LoVo (cell line): ENCODE results near the gene CHRNB4.
"Not testable (repeated sequence)": the region's sequence is repeated elsewhere in the genome, so short reads cannot be mapped to it uniquely, and the experiment has no call there.

Source experiments
- DNase-seq: peaks from one replicate; pipeline ENCODE4 v3.0.0-alpha.2; 2016; ENCODE audit warnings: low spot score

The CHRNB4 gene

GRCh38 chr15:78616506-78616905 is 24.5 kb downstream of the CHRNB4 start:
- no peak for DNase-seq

GRCh38 chr15:78615151-78615589 is 25.8 kb downstream of the CHRNB4 start:
- no peak for DNase-seq

GRCh38 chr15:78614021-78614420 is 27.0 kb downstream of the CHRNB4 start:
- no peak for DNase-seq

- not testable (repeated sequence) for DNase-seq
These were observed 31.5 kb downstream of the CHRNB4 start for GRCh38 chr15:78609551-78609950.

- no peak for DNase-seq
These were observed 35.3 kb downstream of the CHRNB4 start for GRCh38 chr15:78605680-78606079.

- DNase-seq: no peak
These were observed 35.8 kb downstream of the CHRNB4 start for GRCh38 chr15:78605201-78605600.

- DNase-seq: no peak
These were observed 36.6 kb downstream of the CHRNB4 start for GRCh38 chr15:78604420-78604819.

- DNase-seq: no peak
These were observed 37.5 kb downstream of the CHRNB4 start for GRCh38 chr15:78603467-78603866.

GRCh38 chr15:78599189-78599588 is 41.8 kb downstream of the CHRNB4 start:
- DNase-seq: no peak

- no peak for DNase-seq
These were observed 42.7 kb downstream of the CHRNB4 start for GRCh38 chr15:78598348-78598747.

- DNase-seq: no peak
These were observed 43.4 kb downstream of the CHRNB4 start for GRCh38 chr15:78597583-78597982.

- no peak for DNase-seq
These were observed 66.1 kb downstream of the CHRNB4 start for GRCh38 chr15:78574944-78575343.
